GM19099 (cell line): ENCODE data around the gene CCDC134.

Experiments
- POLR2A ChIP-seq: IDR thresholded peaks from 3 replicates; pipeline ENCODE4 v1.6.1; 2011; ENCODE audit warnings: low read depth; ENCODE audit not compliant: insufficient read length; ENCODE audit errors: extremely low read depth

CCDC134 gene

GRCh38 chr22:41800348-41801146 lies at the start of gene CCDC134:
CCDC134 (plus strand) TSS chr22:41800679; CDS start chr22:41808891, 8,212 bp downstream.
- peak; percentile 97 for TF ChIP-seq POLR2A

DNA sequence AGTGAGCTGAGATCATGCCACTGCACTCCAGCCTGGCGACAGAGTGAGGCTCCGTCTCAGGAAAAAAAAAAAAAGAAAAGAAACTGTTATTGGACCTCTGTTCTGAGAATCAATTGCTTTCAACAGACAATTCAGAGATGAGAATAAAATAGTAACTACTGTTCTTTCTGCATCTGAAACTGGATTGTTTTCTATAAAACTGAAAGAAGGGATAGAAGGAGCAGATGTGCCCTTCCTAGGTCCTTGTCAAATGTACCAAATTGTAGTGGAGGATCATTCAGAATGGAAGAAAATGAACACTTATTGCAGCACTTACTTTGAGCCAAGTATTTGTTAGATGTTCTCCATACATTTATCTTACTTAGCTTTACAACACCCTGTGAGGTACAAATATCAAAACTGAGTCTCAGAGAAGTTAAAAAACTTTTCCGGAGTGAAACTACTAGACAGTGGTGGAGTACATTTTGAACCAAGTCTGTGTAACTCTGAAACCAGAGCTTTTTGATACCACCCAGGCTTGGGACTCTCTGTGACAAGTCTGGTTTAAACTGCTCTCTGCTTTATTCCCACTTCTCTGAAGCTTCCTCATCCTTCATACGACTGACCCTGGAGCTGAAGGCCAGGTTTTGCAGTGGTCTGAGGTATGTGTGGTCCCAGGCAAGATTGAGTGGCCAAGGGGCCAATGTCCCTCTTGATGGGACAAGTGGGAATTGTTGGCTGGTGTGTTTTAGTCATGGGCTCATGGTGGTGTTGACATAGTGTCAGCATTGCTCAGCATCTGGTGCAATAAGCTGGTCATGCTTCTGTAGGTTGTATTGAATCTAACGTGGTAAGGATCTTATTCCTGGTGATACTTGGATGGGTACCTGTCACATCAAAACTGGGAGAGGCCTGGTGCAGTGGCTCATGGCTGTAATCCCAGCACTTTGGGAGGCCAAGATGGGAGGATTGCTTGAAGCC lies 48.2 kb upstream of the CCDC134 start:
- no peak for TF ChIP-seq POLR2A

DNA sequence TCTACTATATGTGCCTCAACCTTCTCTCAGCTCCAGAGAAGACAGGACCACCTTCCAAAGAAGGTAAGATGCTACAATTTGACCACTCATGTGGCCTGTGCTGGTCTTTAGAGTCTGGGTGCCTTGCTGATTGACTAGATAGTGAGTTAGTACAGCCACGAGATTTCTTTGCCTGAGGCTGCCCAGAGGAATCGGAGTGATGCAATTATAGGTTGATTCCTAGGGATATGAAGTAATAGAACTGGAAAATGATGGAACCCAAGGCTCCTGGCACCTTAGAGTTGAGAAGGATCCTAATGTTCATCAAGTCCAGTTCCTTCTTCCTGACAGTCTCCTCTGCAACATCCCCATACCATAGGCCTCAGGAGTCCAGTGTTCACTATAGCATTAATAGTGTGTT lies 46.5 kb upstream of the CCDC134 start:
- TF ChIP-seq POLR2A, result no peak

DNA sequence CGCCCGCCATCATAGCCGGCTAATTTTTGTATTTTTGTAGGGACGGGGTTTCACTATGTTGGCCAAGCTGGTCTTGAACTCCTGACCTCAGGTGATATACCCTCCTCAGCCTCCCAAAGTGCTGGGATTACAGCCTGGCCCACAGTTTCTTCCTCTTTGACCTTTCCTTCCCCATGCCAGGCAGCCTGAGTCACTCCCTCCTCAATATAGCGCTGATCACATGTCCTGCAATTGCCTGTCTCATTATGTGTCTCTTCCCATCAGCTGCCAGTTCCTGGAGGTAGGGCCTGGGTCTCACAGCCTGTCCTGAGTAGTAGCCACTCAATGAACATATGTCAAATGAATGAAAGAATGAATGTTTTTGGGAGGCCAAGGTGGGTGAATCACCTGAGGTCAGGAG lies 43.0 kb upstream of the CCDC134 start:
- no peak for TF ChIP-seq POLR2A

GRCh38 chr22:41758231-41758630 lies 42.2 kb upstream of the CCDC134 start:
- no peak for TF ChIP-seq POLR2A

DNA sequence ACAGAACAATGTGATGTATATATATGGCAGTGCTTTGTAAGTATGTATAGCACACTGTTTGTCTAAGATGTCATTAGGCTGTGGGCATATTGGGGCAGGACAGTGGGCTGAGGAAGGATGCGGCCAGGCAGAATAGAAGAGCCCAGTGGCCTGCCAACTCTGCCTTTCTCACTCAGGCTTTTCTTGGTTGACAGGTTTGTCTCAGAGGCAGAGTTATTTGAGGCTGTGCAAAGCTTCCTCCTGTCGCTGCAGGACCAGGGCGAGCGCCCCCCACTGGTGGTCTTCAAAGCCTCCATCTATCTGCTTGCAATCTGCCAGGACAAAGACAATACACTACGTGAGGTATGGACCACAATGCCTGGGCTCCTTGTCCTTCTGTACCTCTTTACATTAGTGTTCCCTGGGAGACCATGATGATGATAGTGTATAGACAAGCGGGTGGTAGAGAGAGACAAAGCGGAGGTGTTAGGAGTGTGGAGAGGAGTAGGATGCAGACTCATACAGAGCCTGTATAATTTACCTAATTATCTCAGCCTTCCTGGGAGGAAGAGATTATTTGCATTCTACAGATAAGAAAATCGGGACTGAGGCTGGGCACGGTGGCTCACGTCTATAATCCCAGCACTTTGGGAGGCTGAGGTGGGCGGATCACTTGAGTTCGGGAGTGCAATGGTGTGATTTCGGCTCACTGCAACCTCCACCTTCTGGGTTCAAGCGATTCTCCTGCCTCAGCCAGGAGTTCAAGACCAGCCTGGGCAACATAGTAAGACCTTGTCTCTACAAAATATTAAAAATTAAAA lies 37.3 kb upstream of the CCDC134 start:
- no peak for TF ChIP-seq POLR2A

DNA sequence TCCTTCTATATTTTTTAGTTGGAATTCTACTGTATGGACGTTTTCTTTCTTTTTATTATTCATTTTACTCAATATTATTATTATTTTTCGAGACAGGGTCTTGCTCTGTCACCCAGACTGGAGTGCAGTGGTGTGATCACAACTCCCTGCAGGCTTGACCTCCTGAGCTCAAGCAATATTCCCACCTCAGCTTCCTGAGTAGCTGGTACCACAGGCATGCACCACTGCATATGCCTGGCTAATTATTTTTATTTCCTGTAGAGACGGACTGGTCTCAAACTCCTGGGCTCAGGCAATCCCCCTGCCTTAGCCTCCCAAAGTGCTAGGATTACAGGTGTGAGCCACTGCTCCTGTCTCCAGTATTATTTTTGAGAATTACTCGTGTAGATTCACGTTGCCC lies 34.0 kb upstream of the CCDC134 start:
- TF ChIP-seq POLR2A, result no peak

- no peak for TF ChIP-seq POLR2A
Measured at GRCh38 chr22:41768430-41768829, 32.0 kb upstream of the CCDC134 start.

DNA sequence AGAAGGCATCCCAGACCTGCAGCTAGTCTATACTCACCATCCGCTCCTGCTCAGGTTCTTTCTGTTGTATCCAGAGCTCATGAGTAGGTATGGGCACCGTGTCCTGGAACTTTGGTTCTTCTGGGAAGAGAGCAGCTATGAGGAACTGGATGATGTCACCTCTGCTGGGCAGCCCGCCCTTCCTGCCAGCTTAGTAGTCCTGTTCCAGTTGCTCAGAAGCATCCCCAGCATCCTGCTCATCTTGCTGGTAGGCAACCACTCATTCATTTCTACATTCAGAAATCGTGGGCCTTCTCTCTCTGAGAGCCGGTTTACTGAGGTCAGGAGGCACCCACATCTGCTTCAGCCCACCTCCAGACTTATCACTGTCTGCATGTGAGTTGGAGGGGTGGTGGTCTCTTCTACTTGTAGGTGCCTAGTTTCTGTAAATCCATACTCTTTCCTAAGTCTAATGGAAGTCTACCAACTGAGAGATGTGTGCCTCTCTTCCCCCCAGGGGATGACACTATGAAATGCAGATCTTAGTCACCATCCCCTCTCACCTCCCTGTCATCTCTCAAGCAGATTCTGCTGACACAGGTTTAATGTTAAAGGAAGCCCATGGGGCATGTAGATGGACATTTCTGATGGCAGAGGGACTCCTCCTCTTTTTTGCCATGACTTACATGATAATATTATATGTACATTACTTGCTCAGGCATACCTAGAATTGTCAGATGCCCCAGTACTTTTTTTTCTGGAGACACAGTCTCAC lies 29.6 kb upstream of the CCDC134 start:
- no peak for TF ChIP-seq POLR2A

GRCh38 chr22:41772198-41772597 lies 28.3 kb upstream of the CCDC134 start:
- no peak for TF ChIP-seq POLR2A

GRCh38 chr22:41772645-41773044 lies 27.8 kb upstream of the CCDC134 start:
- TF ChIP-seq POLR2A, result no peak

DNA sequence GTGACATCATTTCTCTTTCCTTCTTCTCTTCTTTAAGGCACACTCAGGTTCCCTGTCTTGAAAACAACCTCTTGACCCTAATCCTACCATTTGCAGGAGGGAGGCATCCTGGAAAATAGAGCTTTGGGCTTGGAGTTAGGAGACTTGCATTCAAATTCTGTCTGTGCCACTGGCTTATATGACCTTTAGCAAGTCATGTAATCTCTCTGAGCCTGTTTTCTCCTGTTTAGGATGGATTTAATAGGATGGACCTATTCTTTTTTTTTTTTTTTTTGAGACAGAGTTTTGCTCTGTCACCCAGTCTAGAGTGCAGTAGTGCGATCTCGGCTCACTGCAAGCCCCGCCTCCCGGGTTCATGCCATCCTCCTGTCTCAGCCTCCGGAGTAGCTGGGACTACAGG lies 25.1 kb upstream of the CCDC134 start:
- no peak for TF ChIP-seq POLR2A

GRCh38 chr22:41775976-41776375 lies 24.5 kb upstream of the CCDC134 start:
- TF ChIP-seq POLR2A, result no peak

DNA sequence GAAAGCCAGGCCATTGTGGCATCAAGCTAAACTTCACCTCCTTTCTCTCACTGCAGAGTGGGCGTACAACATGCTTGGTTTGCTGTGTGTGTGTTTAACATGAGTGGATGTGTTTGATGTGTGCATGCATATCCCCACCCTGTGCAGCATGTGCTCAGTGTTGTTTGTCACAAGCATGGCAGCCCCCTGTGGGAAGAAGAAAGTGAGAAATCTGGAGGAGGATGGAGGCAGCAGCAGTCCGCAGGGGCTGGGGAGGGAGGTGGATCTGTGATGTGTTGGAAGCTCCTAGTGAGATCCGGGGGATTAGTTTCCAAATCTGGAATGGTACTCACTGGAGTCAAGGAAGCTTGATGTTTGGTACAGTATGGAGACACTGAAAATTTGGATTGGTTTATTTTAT lies 24.1 kb upstream of the CCDC134 start:
- TF ChIP-seq POLR2A, result no peak
